GM19452 (cell line): ENCODE data around the gene LITAF.
"Not testable (repeated sequence)": the region's sequence is repeated elsewhere in the genome, so short reads cannot be mapped to it uniquely, and the experiment has no call there.

Experiments
- ATAC-seq: cut with Tn5 transposase; IDR thresholded peaks from one replicate; pipeline ENCODE4 v1.9.1; 2021; ENCODE audit not compliant: unreplicated experiment

The LITAF gene

GRCh38 chr16:11601425-11601824, 14.7 kb upstream of the LITAF start:
- no peak for ATAC-seq

- no peak for ATAC-seq
Measured at GRCh38 chr16:11599579-11599978, 12.9 kb upstream of the LITAF start.

DNA sequence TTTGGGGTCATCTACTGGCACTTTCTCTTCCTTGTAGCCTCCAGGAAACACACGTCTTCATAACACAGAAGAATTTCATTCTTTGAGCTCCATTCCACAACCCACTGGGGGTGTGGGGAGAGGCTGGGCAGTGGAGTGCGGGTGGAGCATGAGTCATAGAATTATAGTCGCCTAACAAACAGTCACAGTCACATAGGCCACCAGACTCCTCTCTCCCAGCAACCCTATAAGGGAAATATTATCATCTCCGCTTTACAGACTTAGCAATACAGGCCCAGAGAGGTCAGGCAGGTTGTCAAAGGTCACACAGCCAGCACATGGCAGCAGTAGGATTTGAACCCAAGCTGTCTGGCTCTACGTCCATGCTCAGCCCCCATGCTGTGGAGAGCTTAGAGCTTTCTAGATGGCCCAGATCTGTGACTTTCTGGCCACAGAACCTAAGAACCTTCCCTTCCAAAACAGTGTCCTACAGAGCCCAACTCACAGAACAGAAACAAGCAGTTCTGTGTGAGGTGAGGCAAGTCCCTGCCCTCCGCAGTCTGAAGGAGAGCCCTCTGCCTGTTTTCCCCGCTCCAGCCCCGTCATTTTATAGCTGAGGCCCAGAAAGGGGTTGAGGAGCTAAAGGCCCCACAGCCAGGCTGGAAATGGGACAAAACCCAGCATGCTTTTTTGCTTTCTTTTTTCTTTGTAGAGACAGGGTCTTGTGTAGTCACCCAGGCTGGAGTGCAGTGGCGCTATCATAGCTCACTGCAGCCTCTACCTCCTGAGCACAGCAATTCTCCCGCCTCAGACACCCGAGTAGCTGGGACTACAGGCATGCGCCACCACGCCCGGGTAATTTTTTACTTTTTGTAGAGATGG, 10.7 kb upstream of the LITAF start:
- ATAC-seq: no peak

GRCh38 chr16:11596572-11597226, 10.0 kb upstream of the LITAF start:
- no peak for ATAC-seq

GRCh38 chr16:11593581-11593980, 6.9 kb upstream of the LITAF start:
- no peak for ATAC-seq

DNA sequence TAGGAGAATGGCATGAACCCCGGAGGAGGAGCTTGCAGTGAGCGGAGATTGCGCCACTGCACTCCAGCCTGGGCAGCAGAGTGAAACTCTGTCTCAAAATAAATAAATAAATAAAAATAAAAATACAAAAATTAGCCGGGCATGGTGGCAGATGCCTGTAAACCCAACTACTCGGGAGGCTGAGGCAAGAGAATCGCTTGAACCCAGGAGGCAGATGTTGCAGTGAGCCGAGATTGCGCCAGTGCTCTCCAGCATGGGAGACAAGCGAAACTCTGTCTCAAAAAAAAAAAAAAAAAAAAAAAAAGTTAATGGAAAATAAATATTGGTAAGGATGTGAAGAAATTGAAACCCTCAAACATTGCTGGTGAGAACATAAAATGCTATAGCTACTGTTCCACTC, 6.4 kb upstream of the LITAF start:
- ATAC-seq: not testable (repeated sequence)

GRCh38 chr16:11591630-11592029, 4.9 kb upstream of the LITAF start:
- not testable (repeated sequence) for ATAC-seq

DNA sequence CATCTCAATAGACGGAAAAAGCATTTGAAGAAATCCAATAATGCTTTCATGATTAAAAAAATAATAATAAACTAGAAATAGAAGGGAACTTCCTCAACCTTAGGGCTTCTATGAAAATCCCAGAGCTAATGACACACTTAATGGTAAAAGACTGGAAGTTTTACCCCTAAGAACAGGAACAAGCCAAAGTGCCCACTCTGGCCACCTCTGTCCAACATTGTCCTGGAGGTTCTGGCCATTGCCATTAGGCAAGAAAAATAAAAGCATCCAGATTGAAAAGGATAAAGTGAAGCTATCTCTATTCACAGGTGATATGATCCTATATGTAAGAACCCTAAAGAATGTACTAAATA, 2.5 kb upstream of the LITAF start:
- ATAC-seq: no peak

- ATAC-seq: no peak
Measured at GRCh38 chr16:11588321-11589197, 1.8 kb upstream of the LITAF start.

DNA sequence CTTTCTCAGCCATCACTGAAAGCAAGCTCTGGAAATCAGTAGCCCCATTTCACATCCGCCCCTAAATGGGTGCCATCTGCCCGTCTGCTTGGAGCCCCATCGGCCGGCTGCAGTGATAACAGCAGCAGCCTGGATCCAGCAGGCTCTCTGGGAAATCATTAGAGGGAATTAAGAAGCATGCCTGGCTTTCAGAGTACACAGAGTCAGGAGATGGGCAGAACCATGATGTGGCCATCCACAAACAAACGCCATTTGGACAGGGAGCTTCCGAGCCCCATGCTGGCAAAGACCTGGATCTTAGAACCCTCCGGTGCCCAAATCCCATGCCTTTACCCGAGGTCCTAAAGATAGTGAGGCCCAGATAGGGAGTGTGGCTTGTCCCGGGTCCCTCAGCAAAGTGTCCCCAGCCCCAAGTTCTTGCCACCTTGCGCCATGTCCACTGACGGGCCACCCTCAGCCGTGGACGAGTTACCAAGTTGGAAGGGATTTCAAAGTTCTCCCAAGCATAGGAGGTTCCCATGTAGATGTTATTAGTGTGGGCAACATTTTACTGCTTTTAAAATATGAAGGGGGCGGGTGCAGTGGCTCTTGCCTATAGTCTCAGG, 1.0 kb upstream of the LITAF start:
- ATAC-seq: no peak

GRCh38 chr16:11586378-11586855, 302 bp downstream of the LITAF start:
- ATAC-seq: peak; percentile 15

GRCh38 chr16:11585460-11586377, 1.0 kb downstream of the LITAF start:
- no peak for ATAC-seq

DNA sequence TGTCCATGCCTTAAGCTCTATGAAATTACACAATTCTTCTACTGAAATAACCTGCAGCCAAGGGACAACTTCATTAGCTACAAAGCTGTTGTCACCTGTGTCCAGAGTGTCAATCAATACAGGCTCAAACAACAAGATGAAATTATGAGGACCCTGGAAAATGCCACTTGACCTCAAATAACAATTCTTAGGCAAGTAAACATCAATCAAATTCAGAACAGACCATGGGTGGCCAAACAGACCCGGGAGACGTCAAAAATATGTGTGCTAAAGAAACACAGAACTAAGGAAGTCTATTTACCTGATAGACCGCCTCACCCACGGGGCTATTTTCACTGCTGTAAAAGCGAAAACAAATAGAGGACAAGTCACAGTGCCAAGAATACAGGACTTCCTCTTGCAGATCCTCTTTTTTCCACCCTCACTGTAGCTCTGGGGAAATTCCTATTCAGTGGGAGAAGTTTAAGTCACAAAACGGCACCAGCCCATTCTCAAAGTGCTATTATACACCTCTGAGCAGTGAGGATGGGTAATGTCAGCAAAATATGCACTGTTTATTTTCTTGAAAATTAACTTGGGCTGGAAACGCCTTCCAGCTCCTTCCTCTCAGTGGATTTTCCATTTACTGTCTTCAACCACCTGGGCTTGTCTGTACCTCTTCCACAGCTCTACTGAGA, 2.7 kb downstream of the LITAF start:
- no peak for ATAC-seq

DNA sequence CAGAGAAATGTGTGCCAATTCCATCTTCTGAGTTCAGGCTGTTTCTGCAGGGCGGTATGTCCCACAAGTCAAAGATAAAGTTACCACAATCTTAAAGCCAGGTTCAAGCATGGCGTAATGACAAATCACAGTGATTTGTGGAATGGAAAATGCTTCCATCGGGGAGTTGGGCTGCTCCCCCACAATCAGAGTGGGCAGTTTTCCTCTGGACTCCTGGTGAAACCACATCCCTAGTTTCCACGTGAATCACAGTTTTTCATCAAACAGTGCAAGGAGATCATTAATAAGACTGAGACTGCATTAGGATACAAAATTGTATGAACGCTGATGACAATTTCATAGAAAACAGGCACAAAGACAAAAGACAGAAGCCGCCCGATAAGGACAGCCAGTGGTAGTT, 3.6 kb downstream of the LITAF start:
- no peak for ATAC-seq

DNA sequence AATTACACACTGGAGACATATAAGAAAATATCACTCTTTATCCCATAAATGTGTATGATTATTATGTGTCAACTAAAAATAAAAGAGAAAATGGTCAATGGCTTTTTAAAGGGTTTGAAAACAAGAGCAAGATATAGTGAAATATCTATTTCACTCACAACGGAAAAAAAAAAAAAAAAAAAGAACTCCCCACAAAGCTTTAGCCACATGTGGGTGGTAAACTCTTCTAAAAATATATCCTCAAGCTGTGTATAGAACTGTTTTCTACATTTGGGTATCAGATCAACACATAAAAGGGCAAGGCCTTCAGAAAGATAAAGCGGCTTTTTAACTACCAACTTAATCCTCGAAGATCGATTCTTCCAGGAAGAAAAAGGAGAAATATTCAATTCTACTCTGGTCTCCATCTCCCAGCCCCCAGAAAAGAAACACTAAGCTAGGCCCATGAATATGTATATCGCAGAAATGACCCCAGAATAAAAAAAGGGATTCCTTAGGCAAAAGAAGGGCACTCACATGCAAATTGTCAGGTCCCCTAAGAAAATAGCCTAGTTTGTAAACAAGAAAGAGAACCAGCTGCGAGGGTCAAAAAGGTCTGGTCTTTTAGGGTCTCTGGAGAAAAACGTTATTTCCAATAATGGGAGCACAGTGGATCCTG, 4.4 kb downstream of the LITAF start:
- no peak for ATAC-seq

- no peak for ATAC-seq
Measured at GRCh38 chr16:11581678-11582077, 5.0 kb downstream of the LITAF start.

GRCh38 chr16:11580451-11581086, 6.2 kb downstream of the LITAF start:
- no peak for ATAC-seq

DNA sequence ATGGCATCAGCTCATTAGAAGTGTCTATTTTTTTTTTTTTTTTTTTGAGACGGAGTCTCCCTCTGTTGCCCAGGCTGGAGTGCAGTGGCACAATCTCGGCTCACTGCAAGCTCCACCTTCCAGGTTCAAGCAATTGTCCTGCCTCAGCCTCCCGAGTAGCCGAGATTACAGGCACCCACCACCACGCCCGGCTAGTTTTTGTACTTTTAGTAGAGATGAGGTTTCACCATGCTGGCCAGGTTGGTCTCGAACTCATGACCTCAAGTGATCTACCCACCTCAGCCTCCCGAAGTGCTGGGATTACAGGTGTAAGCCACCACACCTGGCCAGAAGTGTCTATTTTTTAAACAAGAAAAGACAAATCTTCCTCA, 9.4 kb downstream of the LITAF start:
- not testable (repeated sequence) for ATAC-seq
